ENCODE data around the gene NDUFAB1.

NDUFAB1 gene

GRCh38 chr16:23539984-23540816 is 55.9 kb downstream of the NDUFAB1 start:
- no peaks in the 10 kb centered on the region for H3K27me3 ChIP-seq (replicated peaks in 2 of 5; ENCODE audit: control insufficient read depth in 4 of 5, insufficient read depth in 5 of 5, low read length in 4 of 5)
- H3K36me3 ChIP-seq (ENCODE audit: control insufficient read depth in 4 of 4, insufficient read depth in 4 of 4, low read length in 3 of 4), result peaks cover 7 to 57% (median 28%) of the 10 kb centered on the region in 4 experiments
- no peak for DNase-seq
- ChIA-PET CTCF (interaction anchor here (1.0 to 1.5 kb wide), 2 partner anchors 13 to 14 kb away, joined by 3 to 4 read pairs; no protein-coding TSS in a partner anchor), POLR2A (no interaction called here)
- H3K9me3 ChIP-seq (ENCODE audit: control extremely low read depth in 1 of 5, control insufficient read depth in 4 of 5, insufficient read depth in 2 of 5, low read depth in 1 of 5, low read length in 4 of 5), result no peaks in the 10 kb centered on the region
- WGBS (ENCODE audit: insufficient coverage), result 100% methylated on average over 6 of the region's 11 CpGs
- H3K4me1 ChIP-seq (ENCODE audit: control extremely low read depth in 1 of 4, control insufficient read depth in 4 of 4, insufficient read depth in 4 of 4, low read length in 3 of 4), result peaks cover 0 to 5% (median 0%) of the 10 kb centered on the region in 4 experiments
- no peak overlapping the region for H3K4me3 ChIP-seq (ENCODE audit: control insufficient read depth in 1 of 7, extremely low read depth in 1 of 7, insufficient read depth in 4 of 7, low read depth in 2 of 7, low read length in 6 of 7)
- H3K27ac ChIP-seq (ENCODE audit: insufficient read depth in 1 of 2, low read depth in 1 of 2, low read length in 2 of 2, poor library complexity in 1 of 2, severe bottlenecking in 2 of 2), result no peak overlapping the region

- CTCF ChIA-PET, result interaction anchor here (1.2 kb wide), 1 partner anchor 19 kb away, joined by 4 read pairs; the partner anchor contains the start of gene UBFD1
- H3K9me3 ChIP-seq (ENCODE audit: control extremely low read depth in 1 of 5, control insufficient read depth in 4 of 5, insufficient read depth in 2 of 5, low read depth in 1 of 5, low read length in 4 of 5), result no peaks in the 10 kb centered on the region
- H3K27me3 ChIP-seq (replicated peaks in 2 of 5; ENCODE audit: control insufficient read depth in 4 of 5, insufficient read depth in 5 of 5, low read length in 4 of 5), result no peaks in the 10 kb centered on the region
- peaks cover 13 to 60% (median 33%) of the 10 kb centered on the region in 4 experiments for H3K36me3 ChIP-seq (ENCODE audit: control insufficient read depth in 4 of 4, insufficient read depth in 4 of 4, low read length in 3 of 4)
- DNase-seq, result no peak
- no peak overlapping the region for H3K27ac ChIP-seq (ENCODE audit: insufficient read depth in 1 of 2, low read depth in 1 of 2, low read length in 2 of 2, poor library complexity in 1 of 2, severe bottlenecking in 2 of 2)
- POLR2A ChIA-PET, result no interaction called here
- H3K4me1 ChIP-seq (ENCODE audit: control extremely low read depth in 1 of 4, control insufficient read depth in 4 of 4, insufficient read depth in 4 of 4, low read length in 3 of 4), result peaks cover 0 to 5% (median 0%) of the 10 kb centered on the region in 4 experiments
- WGBS (ENCODE audit: insufficient coverage), result no CpG with 5 or more reads among the region's 1 CpG
- H3K4me3 ChIP-seq (ENCODE audit: control insufficient read depth in 1 of 7, extremely low read depth in 1 of 7, insufficient read depth in 4 of 7, low read depth in 2 of 7, low read length in 6 of 7), result no peak overlapping the region
Observed at GRCh38 chr16:23538919-23539278, 57.2 kb downstream of the NDUFAB1 start.

GRCh38 chr16:23537390-23537789 is 58.7 kb downstream of the NDUFAB1 start:
- H3K36me3 ChIP-seq (ENCODE audit: control insufficient read depth in 4 of 4, insufficient read depth in 4 of 4, low read length in 3 of 4), result peaks cover 12 to 65% (median 32%) of the 10 kb centered on the region in 4 experiments
- no peak for DNase-seq
- no peaks in the 10 kb centered on the region for H3K27me3 ChIP-seq (replicated peaks in 2 of 5; ENCODE audit: control insufficient read depth in 4 of 5, insufficient read depth in 5 of 5, low read length in 4 of 5)
- no peaks in the 10 kb centered on the region for H3K9me3 ChIP-seq (ENCODE audit: control extremely low read depth in 1 of 5, control insufficient read depth in 4 of 5, insufficient read depth in 2 of 5, low read depth in 1 of 5, low read length in 4 of 5)
- CTCF ChIA-PET, result no interaction called here
- POLR2A ChIA-PET, result no interaction called here
- WGBS (ENCODE audit: insufficient coverage), result 29% methylated on average over 1 of the region's 3 CpGs
- no peak overlapping the region for H3K4me3 ChIP-seq (ENCODE audit: control insufficient read depth in 1 of 7, extremely low read depth in 1 of 7, insufficient read depth in 4 of 7, low read depth in 2 of 7, low read length in 6 of 7)
- no peak overlapping the region for H3K27ac ChIP-seq (ENCODE audit: insufficient read depth in 1 of 2, low read depth in 1 of 2, low read length in 2 of 2, poor library complexity in 1 of 2, severe bottlenecking in 2 of 2)
- H3K4me1 ChIP-seq (ENCODE audit: control extremely low read depth in 1 of 4, control insufficient read depth in 4 of 4, insufficient read depth in 4 of 4, low read length in 3 of 4), result peaks cover 0 to 5% (median 0%) of the 10 kb centered on the region in 4 experiments

GRCh38 chr16:23535901-23536300 is 60.2 kb downstream of the NDUFAB1 start:
- H3K4me1 ChIP-seq (ENCODE audit: control extremely low read depth in 1 of 4, control insufficient read depth in 4 of 4, insufficient read depth in 4 of 4, low read length in 3 of 4), result peaks cover 0 to 5% (median 0%) of the 10 kb centered on the region in 4 experiments
- CTCF ChIA-PET, result no interaction called here
- POLR2A ChIA-PET, result no interaction called here

GRCh38 chr16:23534868-23535860 is 61.0 kb downstream of the NDUFAB1 start:
- 98% methylated on average over 17 of the region's 19 CpGs for WGBS (ENCODE audit: insufficient coverage)
- ChIA-PET POLR2A (no interaction called here), CTCF (no interaction called here)
- Histone ChIP-seq H3K4me1 (ENCODE audit: control extremely low read depth in 1 of 4, control insufficient read depth in 4 of 4, insufficient read depth in 4 of 4, low read length in 3 of 4) (peaks cover 0 to 5% (median 0%) of the 10 kb centered on the region in 4 experiments), H3K27me3 (replicated peaks in 2 of 5; ENCODE audit: control insufficient read depth in 4 of 5, insufficient read depth in 5 of 5, low read length in 4 of 5) (no peaks in the 10 kb centered on the region), H3K9me3 (ENCODE audit: control extremely low read depth in 1 of 5, control insufficient read depth in 4 of 5, insufficient read depth in 2 of 5, low read depth in 1 of 5, low read length in 4 of 5) (no peaks in the 10 kb centered on the region), H3K4me3 (ENCODE audit: control insufficient read depth in 1 of 7, extremely low read depth in 1 of 7, insufficient read depth in 4 of 7, low read depth in 2 of 7, low read length in 6 of 7) (no peak overlapping the region), H3K36me3 (ENCODE audit: control insufficient read depth in 4 of 4, insufficient read depth in 4 of 4, low read length in 3 of 4) (peaks cover 12 to 64% (median 36%) of the 10 kb centered on the region in 4 experiments), H3K27ac (ENCODE audit: insufficient read depth in 1 of 2, low read depth in 1 of 2, low read length in 2 of 2, poor library complexity in 1 of 2, severe bottlenecking in 2 of 2) (no peak overlapping the region)
- no peak for DNase-seq

More at GRCh38 chr16:23535901-23536300, 60.2 kb downstream of the NDUFAB1 start:
- WGBS (ENCODE audit: insufficient coverage), result 100% methylated on average over 2 of the region's 2 CpGs
- Histone ChIP-seq H3K27me3 (replicated peaks in 2 of 5; ENCODE audit: control insufficient read depth in 4 of 5, insufficient read depth in 5 of 5, low read length in 4 of 5) (no peaks in the 10 kb centered on the region), H3K4me3 (ENCODE audit: control insufficient read depth in 1 of 7, extremely low read depth in 1 of 7, insufficient read depth in 4 of 7, low read depth in 2 of 7, low read length in 6 of 7) (no peak overlapping the region), H3K36me3 (ENCODE audit: control insufficient read depth in 4 of 4, insufficient read depth in 4 of 4, low read length in 3 of 4) (peaks cover 12 to 69% (median 37%) of the 10 kb centered on the region in 4 experiments), H3K9me3 (ENCODE audit: control extremely low read depth in 1 of 5, control insufficient read depth in 4 of 5, insufficient read depth in 2 of 5, low read depth in 1 of 5, low read length in 4 of 5) (no peaks in the 10 kb centered on the region), H3K27ac (ENCODE audit: insufficient read depth in 1 of 2, low read depth in 1 of 2, low read length in 2 of 2, poor library complexity in 1 of 2, severe bottlenecking in 2 of 2) (no peak overlapping the region)
- no peak for DNase-seq

- CTCF ChIA-PET, result interaction anchor here (1.8 kb wide), 1 partner anchor 25 kb away, joined by 4 read pairs; the partner anchor contains the start of gene UBFD1
- no peak overlapping the region for H3K27ac ChIP-seq (ENCODE audit: insufficient read depth in 1 of 2, low read depth in 1 of 2, low read length in 2 of 2, poor library complexity in 1 of 2, severe bottlenecking in 2 of 2)
- no peaks in the 10 kb centered on the region for H3K9me3 ChIP-seq (ENCODE audit: control extremely low read depth in 1 of 5, control insufficient read depth in 4 of 5, insufficient read depth in 2 of 5, low read depth in 1 of 5, low read length in 4 of 5)
- peaks cover 10 to 75% (median 49%) of the 10 kb centered on the region in 4 experiments for H3K36me3 ChIP-seq (ENCODE audit: control insufficient read depth in 4 of 4, insufficient read depth in 4 of 4, low read length in 3 of 4)
- H3K27me3 ChIP-seq (replicated peaks in 2 of 5; ENCODE audit: control insufficient read depth in 4 of 5, insufficient read depth in 5 of 5, low read length in 4 of 5), result no peaks in the 10 kb centered on the region
- H3K4me1 ChIP-seq (ENCODE audit: control extremely low read depth in 1 of 4, control insufficient read depth in 4 of 4, insufficient read depth in 4 of 4, low read length in 3 of 4), result no peaks in the 10 kb centered on the region
- no CpG with 5 or more reads among the region's 1 CpG for WGBS (ENCODE audit: insufficient coverage)
- no peak for DNase-seq
- POLR2A ChIA-PET, result no interaction called here
- H3K4me3 ChIP-seq (ENCODE audit: control insufficient read depth in 1 of 7, extremely low read depth in 1 of 7, insufficient read depth in 4 of 7, low read depth in 2 of 7, low read length in 6 of 7), result no peak overlapping the region
Observed at GRCh38 chr16:23532448-23532847, 63.7 kb downstream of the NDUFAB1 start.
